Naive thymus-derived CD8-positive, alpha-beta T cell (primary cell): ENCODE data around the gene GALNTL6. TPM values are rescaled to one million over a fixed set of nuclear protein-coding genes. Genes with fewer than 3 reads are reported as not detected.
"Not testable (repeated sequence)": the region's sequence is repeated elsewhere in the genome, so short reads cannot be mapped to it uniquely, and the experiment has no call there.

ENCODE experiments used
- ATAC-seq, 2 donors: fragments of 150-1000 bp; cut with Tn5 transposase in 1 of 2; sonication (Bioruptor Pico), chemical (Tn5 transposase) in 1 of 2; 1 replicate in 1 of 2; 2 replicates in 1 of 2; pipeline ENCODE4 v1.10.0; 2021; ENCODE audit warnings: mild to moderate bottlenecking in 2 of 2, moderate library complexity in 2 of 2
- POLR2A ChIA-PET: fragments of 350-600 bp; sonication (Branson Sonifier 250); formaldehyde crosslinking; loops from one replicate; lab custom pipeline; 2021; ENCODE audit warnings: antibody characterized with exemption; lab: Charles Lee
- DNase-seq, 10 donors: peaks; one replicate each; pipeline versions ENCODE4 v3.0.0 to v3.0.0-alpha.2; 2020 to 2022
- H3K27ac Mint-ChIP-seq, 10 donors: one replicate each; pipeline ENCODE4 v1.8.0; 2020 to 2022; ENCODE audit warnings: mild to moderate bottlenecking in 10 of 10, mixed read lengths in 10 of 10, moderate library complexity in 4 of 10, inconsistent platforms in 1 of 10
- H3K27me3 Mint-ChIP-seq, 5 donors: one replicate each; pipeline ENCODE4 v1.8.0; 2021 to 2022; ENCODE audit warnings: mixed read lengths in 5 of 5
- H3K36me3 Mint-ChIP-seq, 3 donors: one replicate each; pipeline ENCODE4 v1.8.0; 2020 to 2022; ENCODE audit warnings: mixed read lengths in 3 of 3, mild to moderate bottlenecking in 2 of 3, inconsistent platforms in 1 of 3
- H3K4me1 Mint-ChIP-seq, 4 donors: one replicate each; pipeline ENCODE4 v1.8.0; 2021 to 2022; ENCODE audit warnings: mixed read lengths in 4 of 4
- H3K4me3 Mint-ChIP-seq, 10 donors: one replicate each; pipeline ENCODE4 v1.8.0; 2020 to 2022; ENCODE audit warnings: mild to moderate bottlenecking in 10 of 10, mixed read lengths in 10 of 10, moderate library complexity in 6 of 10, inconsistent platforms in 1 of 10
- H3K9me3 Mint-ChIP-seq, 9 donors: one replicate each; pipeline ENCODE4 v1.8.0; 2020 to 2022; ENCODE audit warnings: mixed read lengths in 9 of 9, mild to moderate bottlenecking in 3 of 9, inconsistent platforms in 1 of 9, moderate library complexity in 1 of 9
- polyA plus RNA-seq, 3 donors: library from polyadenylated mRNA; unstranded; fragments of 300-500 nt; fragmentation: Illumina TruSeq; gene quantifications; one replicate each; pipeline ENCODE4 v1.2.3, GENCODE V29; 2021
- total RNA-seq, 8 experiments: library from RNA in 2 of 8; stranded (reverse) in 2 of 8; gene quantifications; one replicate each; pipeline ENCODE4 v1.2.3 and lab custom pipeline; 2021 to 2026

Gene GALNTL6
- total and polyA plus RNA-seq, 5 experiments from 2014 or later, result not detected

- Mint-ChIP-seq H3K4me3 (no peak overlapping the region), H3K36me3 (no peaks in the 10 kb centered on the region), H3K4me1 (no peaks in the 10 kb centered on the region), H3K9me3 (no peaks in the 10 kb centered on the region), H3K27me3 (peaks cover 1 to 10% (median 5%) of the 10 kb centered on the region in 5 donors), H3K27ac (no peak overlapping the region)
- ATAC-seq (no peak), DNase-seq (no peak)
- POLR2A ChIA-PET, result no interaction called here
These were observed 1125.0 kb downstream of the GALNTL6 start for GRCh38 chr4:172938072-172938829.

DNA sequence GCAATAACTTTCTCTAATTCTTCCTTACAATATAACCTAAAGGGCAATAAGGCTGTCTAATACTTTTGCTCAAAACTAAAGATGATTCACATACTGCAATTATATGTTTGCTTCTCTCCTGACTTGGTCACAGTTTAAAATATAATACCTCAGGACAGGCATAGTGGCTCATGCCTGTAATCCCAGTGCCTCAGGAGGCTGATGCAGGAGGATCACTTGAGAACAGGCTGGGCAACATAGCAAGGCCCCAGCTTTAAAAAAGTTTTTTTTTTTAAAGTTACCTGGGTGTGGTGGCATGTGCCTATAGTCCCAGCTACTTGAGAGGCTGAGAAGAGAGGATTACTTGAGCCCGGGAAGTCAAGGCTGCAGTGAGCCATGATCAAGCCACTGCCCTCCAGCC is 1125.7 kb downstream of the GALNTL6 start:
- no peak for DNase-seq
- POLR2A ChIA-PET, result no interaction called here
- Mint-ChIP-seq H3K4me3 (no peak overlapping the region), H3K27ac (no peak overlapping the region), H3K36me3 (no peaks in the 10 kb centered on the region), H3K27me3 (peaks cover under 1 to 10% (median 5%) of the 10 kb centered on the region in 5 donors), H3K9me3 (no peaks in the 10 kb centered on the region), H3K4me1 (no peaks in the 10 kb centered on the region)
- ATAC-seq, result no peak

DNA sequence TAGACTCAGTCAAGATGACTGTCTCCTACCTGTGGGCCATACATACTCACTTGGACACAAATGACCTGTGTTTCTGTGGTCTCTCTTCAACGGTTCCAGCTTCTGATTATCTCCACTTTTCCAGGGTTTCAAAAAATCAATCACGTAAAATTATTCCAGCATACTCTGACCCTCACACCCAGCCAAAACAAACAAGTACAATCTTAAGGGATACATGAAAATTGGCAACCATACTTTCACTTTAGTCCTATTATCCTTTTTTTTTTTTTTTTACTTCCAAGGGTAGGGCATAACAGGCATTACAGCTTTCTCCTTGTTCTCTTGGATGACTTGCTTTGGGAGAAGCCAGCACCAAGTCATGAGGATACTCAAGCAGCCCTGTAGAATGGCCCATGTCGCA is 1129.6 kb downstream of the GALNTL6 start:
- DNase-seq (no peak), ATAC-seq (no peak)
- no peaks in the 10 kb centered on the region for H3K4me1 Mint-ChIP-seq
- H3K27ac Mint-ChIP-seq, result no peak overlapping the region
- H3K36me3 Mint-ChIP-seq, result no peaks in the 10 kb centered on the region
- H3K9me3 Mint-ChIP-seq, result no peaks in the 10 kb centered on the region
- POLR2A ChIA-PET, result no interaction called here
- H3K27me3 Mint-ChIP-seq, result peaks cover 0 to 10% (median 4%) of the 10 kb centered on the region in 5 donors
- no peak overlapping the region for H3K4me3 Mint-ChIP-seq

GRCh38 chr4:172945611-172946010 is 1132.4 kb downstream of the GALNTL6 start:
- POLR2A ChIA-PET, result no interaction called here
- Mint-ChIP-seq H3K27ac (no peak overlapping the region), H3K9me3 (no peaks in the 10 kb centered on the region), H3K4me1 (no peaks in the 10 kb centered on the region), H3K4me3 (no peak overlapping the region), H3K36me3 (no peaks in the 10 kb centered on the region), H3K27me3 (peaks cover 2 to 10% (median 5%) of the 10 kb centered on the region in 5 donors)
- no peak for ATAC-seq
- DNase-seq, result no peak

GRCh38 chr4:172946503-172946902 is 1133.3 kb downstream of the GALNTL6 start:
- Mint-ChIP-seq H3K9me3 (no peaks in the 10 kb centered on the region), H3K27ac (no peak overlapping the region), H3K4me1 (no peaks in the 10 kb centered on the region), H3K36me3 (no peaks in the 10 kb centered on the region), H3K27me3 (peaks cover 2 to 10% (median 5%) of the 10 kb centered on the region in 5 donors), H3K4me3 (no peak overlapping the region)
- DNase-seq (no peak), ATAC-seq (no peak)
- POLR2A ChIA-PET, result no interaction called here

DNA sequence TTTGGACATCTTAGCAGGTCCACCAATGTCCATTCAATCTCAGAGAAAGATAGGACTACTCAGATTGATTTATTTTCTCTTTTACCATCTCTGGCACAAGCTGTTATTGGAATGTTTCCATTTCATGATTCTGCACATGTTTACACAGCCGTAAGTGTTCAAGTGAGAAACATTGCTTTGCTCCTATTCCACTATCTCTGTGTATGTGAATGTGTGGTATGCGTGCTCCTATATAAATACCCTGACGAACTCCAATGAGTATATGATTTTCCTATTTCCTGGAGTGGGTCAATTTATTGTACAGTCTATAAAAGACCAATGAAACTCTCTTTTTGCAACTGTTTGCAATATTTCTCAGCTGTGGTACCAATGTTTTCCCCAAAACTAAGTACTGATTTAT is 1134.4 kb downstream of the GALNTL6 start:
- H3K27ac Mint-ChIP-seq, result no peak overlapping the region
- no peak for DNase-seq
- POLR2A ChIA-PET, result no interaction called here
- peaks cover 2 to 7% (median 3%) of the 10 kb centered on the region in 5 donors for H3K27me3 Mint-ChIP-seq
- H3K4me1 Mint-ChIP-seq, result no peaks in the 10 kb centered on the region
- no peak for ATAC-seq
- H3K4me3 Mint-ChIP-seq, result no peak overlapping the region
- no peaks in the 10 kb centered on the region for H3K36me3 Mint-ChIP-seq
- H3K9me3 Mint-ChIP-seq, result no peaks in the 10 kb centered on the region

GRCh38 chr4:172950990-172951389 is 1137.8 kb downstream of the GALNTL6 start:
- H3K4me1 Mint-ChIP-seq, result no peaks in the 10 kb centered on the region
- no peaks in the 10 kb centered on the region for H3K9me3 Mint-ChIP-seq
- no peak overlapping the region for H3K4me3 Mint-ChIP-seq
- POLR2A ChIA-PET, result no interaction called here
- H3K27me3 Mint-ChIP-seq, result peaks cover 0 to 6% (median 3%) of the 10 kb centered on the region in 5 donors
- H3K36me3 Mint-ChIP-seq, result no peaks in the 10 kb centered on the region
- no peak for ATAC-seq
- no peak for DNase-seq
- H3K27ac Mint-ChIP-seq, result no peak overlapping the region

- Mint-ChIP-seq H3K27ac (no peak overlapping the region), H3K36me3 (no peaks in the 10 kb centered on the region), H3K4me1 (no peaks in the 10 kb centered on the region), H3K4me3 (no peak overlapping the region), H3K27me3 (peaks cover 0 to 6% (median 3%) of the 10 kb centered on the region in 5 donors), H3K9me3 (no peaks in the 10 kb centered on the region)
- POLR2A ChIA-PET, result no interaction called here
- ATAC-seq (no peak), DNase-seq (no peak)
These were observed 1138.7 kb downstream of the GALNTL6 start for GRCh38 chr4:172951679-172952451.

- no peaks in the 10 kb centered on the region for H3K36me3 Mint-ChIP-seq
- POLR2A ChIA-PET, result no interaction called here
These were observed 1140.8 kb downstream of the GALNTL6 start for GRCh38 chr4:172953896-172954568.

DNA sequence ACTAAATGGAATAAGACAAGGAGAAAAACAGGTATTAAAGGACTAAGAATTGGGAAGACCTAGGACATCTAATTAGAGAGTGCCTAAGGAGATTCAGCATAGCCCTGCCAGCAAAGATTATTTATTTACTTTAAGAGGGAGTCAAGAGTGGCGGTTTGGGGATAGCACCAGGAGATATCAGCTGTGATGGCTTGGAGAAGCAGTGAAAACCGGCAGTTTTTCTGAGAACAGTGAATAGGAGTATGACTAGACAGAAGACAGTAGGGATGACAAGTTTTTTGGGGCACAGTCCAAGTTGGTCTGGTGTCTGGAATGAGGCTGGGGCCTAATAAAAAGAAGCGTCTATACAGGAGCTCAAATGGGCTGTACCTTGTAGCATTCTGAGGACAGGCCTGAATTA is 1143.1 kb downstream of the GALNTL6 start:
- H3K36me3 Mint-ChIP-seq, ATAC-seq, DNase-seq, H3K27me3 Mint-ChIP-seq, H3K9me3 Mint-ChIP-seq, POLR2A ChIA-PET, H3K4me3 Mint-ChIP-seq, H3K4me1 Mint-ChIP-seq, H3K27ac Mint-ChIP-seq: not testable (repeated sequence)

More at GRCh38 chr4:172953896-172954568, 1140.8 kb downstream of the GALNTL6 start:
- Mint-ChIP-seq H3K27me3 (peaks cover 0 to 4% (median 3%) of the 10 kb centered on the region in 5 donors), H3K4me1 (no peaks in the 10 kb centered on the region), H3K27ac (no peak overlapping the region), H3K4me3 (no peak overlapping the region), H3K9me3 (no peaks in the 10 kb centered on the region)
- DNase-seq (no peak), ATAC-seq (no peak)

GRCh38 chr4:172957216-172957615 is 1144.0 kb downstream of the GALNTL6 start:
- POLR2A ChIA-PET, result no interaction called here
- Mint-ChIP-seq H3K4me1 (no peaks in the 10 kb centered on the region), H3K4me3 (no peak overlapping the region), H3K27ac (no peak overlapping the region), H3K27me3 (peaks cover 0 to 17% (median 13%) of the 10 kb centered on the region in 5 donors), H3K9me3 (peaks cover 0 to 3% (median 0%) of the 10 kb centered on the region in 9 donors), H3K36me3 (no peaks in the 10 kb centered on the region)
- DNase-seq, result no peak
- ATAC-seq, result no peak

DNA sequence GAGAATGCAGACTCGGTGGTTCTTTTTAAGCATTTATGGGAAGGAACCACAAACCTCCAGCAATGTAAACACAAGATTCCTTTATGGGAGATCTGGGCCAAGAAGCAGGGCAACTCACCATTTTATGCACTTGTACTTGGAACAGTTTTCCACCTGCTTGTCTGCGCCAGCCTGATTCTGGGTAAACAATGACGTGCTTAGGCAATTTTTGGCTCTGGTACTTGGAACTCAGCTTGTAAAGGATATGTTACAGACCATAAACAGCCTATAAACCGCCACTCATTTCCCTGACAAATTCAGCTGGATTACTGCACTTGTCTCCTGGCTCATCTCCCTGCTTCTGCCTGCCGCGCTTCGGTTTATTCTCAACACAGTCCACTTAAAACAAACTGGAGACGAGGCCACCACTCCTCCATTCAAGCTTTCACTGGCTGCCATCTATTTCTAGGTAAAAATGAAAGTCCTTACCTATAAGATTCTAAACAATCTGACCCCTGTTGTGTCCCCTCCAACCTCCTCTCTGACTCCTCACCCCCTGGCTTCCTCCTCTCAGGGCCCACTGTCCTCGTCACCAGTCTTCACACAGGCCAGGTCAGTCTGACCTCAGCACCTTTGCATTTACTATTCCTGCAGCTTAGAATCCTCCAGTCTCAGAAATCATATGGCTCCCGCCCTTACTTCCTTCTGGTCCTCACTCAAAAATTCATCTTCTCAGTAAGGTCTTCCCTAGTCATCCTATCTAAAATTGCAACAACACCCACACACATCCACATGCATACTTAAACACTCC is 1149.6 kb downstream of the GALNTL6 start:
- no peaks in the 10 kb centered on the region for H3K4me1 Mint-ChIP-seq
- H3K27ac Mint-ChIP-seq, result no peak overlapping the region
- POLR2A ChIA-PET, result no interaction called here
- peaks cover 0 to under 1% (median 0%) of the 10 kb centered on the region in 3 donors for H3K36me3 Mint-ChIP-seq
- ATAC-seq (no peak), DNase-seq (no peak)
- peaks cover 0 to 4% (median under 1%) of the 10 kb centered on the region in 9 donors for H3K9me3 Mint-ChIP-seq
- no peak overlapping the region for H3K4me3 Mint-ChIP-seq
- peaks cover 12 to 29% (median 19%) of the 10 kb centered on the region in 5 donors for H3K27me3 Mint-ChIP-seq
